K562 (cell line): Measurements from ENCODE around the gene WNK2. TPM values are rescaled to one million over a fixed set of nuclear protein-coding genes. Genes with fewer than 3 reads are reported as not detected.

Source experiments
- ATAC-seq: fragments of 200-7000 bp; cut with Tn5 transposase; 3 replicates; pipeline ENCODE4 v1.9.1; 2020; ENCODE audit warnings: moderate library complexity
- BruUV-seq: library from RNA; stranded (reverse); fragments of 400-500 nt; replicated peaks from 2 replicates; lab custom pipeline; 2021; lab: Mats Ljungman, UMichigan
- CTCF ChIA-PET: fragments of 300-600 bp; formaldehyde crosslinking; extraction: SDS; loops from one replicate; lab custom pipeline; 2021; ENCODE audit warnings: low intra/inter-chr PET ratio; lab: Yijun Ruan, JAX
- POLR2A ChIA-PET: fragments of 300-600, 350-650 bp; sonication (Branson Sonifier 250); formaldehyde crosslinking; extraction: SDS; loops from one replicate; lab custom pipeline; 2021; ENCODE audit warnings: antibody characterized with exemption, inconsistent platforms; lab: Yijun Ruan, JAX
- DNase-seq, 4 experiments: peaks; one replicate each; pipeline versions ENCODE4 v3.0.0 to v3.0.0-alpha.2; 2011 to 2018; ENCODE audit warnings: low spot score in 3 of 4, mixed read lengths in 3 of 4; ENCODE audit errors: extremely low read depth in 1 of 4
- FAIRE-seq: peaks from 2 replicates; lab custom pipeline; 2011; peaks lifted over from hg19 to GRCh38; lab: Jason Lieb, UNC
- H2AFZ ChIP-seq: 2 replicates; pipeline ENCODE4 v1.6.0; 2011; ENCODE audit warnings: low read depth, low read length, control low read depth, inconsistent platforms
- H3K27ac ChIP-seq: fragments of 200-600 bp; 3 replicates; pipeline ENCODE4 v1.8.0; 2011; ENCODE audit warnings: low read depth, mild to moderate bottlenecking, control low read depth, inconsistent platforms, low read length, moderate library complexity, mixed read lengths; ENCODE audit errors: extremely low read depth
- H3K27me3 ChIP-seq, 2 experiments: fragments of 300-600 bp in 1 of 2; 2 replicates in 1 of 2; 3 replicates in 1 of 2; pipeline versions ENCODE4 v1.6.0 to v1.8.0; 2011; ENCODE audit warnings: inconsistent platforms in 2 of 2, low read length in 2 of 2, mild to moderate bottlenecking in 1 of 2, mixed read lengths in 1 of 2, moderate library complexity in 1 of 2; ENCODE audit not compliant: control insufficient read depth in 2 of 2, insufficient read depth in 2 of 2
- H3K36me3 ChIP-seq: fragments of 300-600 bp; 3 replicates; pipeline ENCODE4 v1.8.0; 2011; ENCODE audit warnings: mild to moderate bottlenecking, low read length, inconsistent platforms; ENCODE audit not compliant: control insufficient read depth, insufficient read depth
- H3K4me1 ChIP-seq, 2 experiments: fragments of 200-600 bp in 1 of 2; replicated peaks in 1 of 2; 2 replicates in 1 of 2; 3 replicates in 1 of 2; pipeline versions ENCODE4 v1.5.1 to v1.8.0; 2011; ENCODE audit warnings: inconsistent platforms in 2 of 2, low read length in 2 of 2, mild to moderate bottlenecking in 1 of 2, mixed read lengths in 1 of 2, moderate library complexity in 1 of 2; ENCODE audit not compliant: control insufficient read depth in 2 of 2, insufficient read depth in 2 of 2
- H3K4me2 ChIP-seq: 2 replicates; pipeline ENCODE4 v1.6.1; 2011; ENCODE audit warnings: low read length, control low read depth, inconsistent platforms, mixed read lengths; ENCODE audit not compliant: insufficient read depth
- H3K4me3 ChIP-seq: fragments of 200-600 bp; sonication (generic), shearing (Covaris generic); 2 replicates; pipeline ENCODE4 v1.5.1; 2016; ENCODE audit warnings: control low read depth, inconsistent platforms
- H3K79me2 ChIP-seq: fragments of 200-600 bp; 3 replicates; pipeline ENCODE4 v1.8.0; 2011; ENCODE audit warnings: low read length, inconsistent platforms; ENCODE audit not compliant: control insufficient read depth, insufficient read depth
- H3K9ac ChIP-seq, 2 experiments: 2 replicates each; pipeline versions ENCODE4 v1.6.0 to v1.6.1; 2011; ENCODE audit warnings: low read depth in 2 of 2, low read length in 2 of 2, control low read depth in 1 of 2, inconsistent platforms in 1 of 2, mild to moderate bottlenecking in 1 of 2, mixed read lengths in 1 of 2; ENCODE audit not compliant: insufficient read depth in 1 of 2
- H3K9me1 ChIP-seq: one replicate; pipeline ENCODE4 v1.6.0; 2011; ENCODE audit warnings: inconsistent platforms, mild to moderate bottlenecking, low read length, moderate library complexity; ENCODE audit not compliant: control insufficient read depth, insufficient read depth
- H3K9me3 ChIP-seq: replicated peaks from 2 replicates; pipeline ENCODE4 v1.5.1; 2011; ENCODE audit warnings: low read depth, low read length, inconsistent platforms; ENCODE audit not compliant: control insufficient read depth, insufficient read depth
- H4K20me1 ChIP-seq: replicated peaks from 2 replicates; pipeline ENCODE4 v1.6.1; 2011; ENCODE audit warnings: low read length, inconsistent platforms, mixed read lengths; ENCODE audit not compliant: control insufficient read depth, insufficient read depth
- TFAM ChIP-seq: fragments of 250-450 bp; sonication (Bioruptor Pico); conservative IDR thresholded peaks from 2 replicates; pipeline ENCODE4 v1.5.0; 2021; ENCODE audit warnings: mild to moderate bottlenecking, moderate library complexity
- WGBS: fragments of 100-300 bp; shearing (Covaris generic); methylation state at CpG from one replicate; pipeline ENCODE4 v1.1.6; 2016; ENCODE audit warnings: low coverage, mixed read lengths; ENCODE audit not compliant: insufficient coverage; ENCODE audit errors: missing lambda C conversion rate; 5-methylcytosine and 5-hydroxymethylcytosine counted together
- in situ Hi-C: fragments of 300-500 bp; cut with MboI; formaldehyde crosslinking; loops from 4 replicates; pipeline ENCODE4 v1.15.0; 2018; ENCODE audit warnings: inconsistent platforms, mixed read lengths
- intact Hi-C: fragments of 100-400 bp; cut with micrococcal nuclease; formaldehyde crosslinking; loops from 2 replicates; pipeline ENCODE4 v1.14.2; 2022
- polyA plus RNA-seq, 8 experiments: library from polyadenylated mRNA; depleted of rRNA in 4 of 8; stranded (reverse) in 5 of 8; unstranded in 3 of 8; fragments of >200 nt; fragmentation: Nextera tagmentation in 2 of 8; fragmentation: Illumina TruSeq in 1 of 8; extraction: Ambion mirVana in 2 of 8; extraction: Trizol in 1 of 8; gene quantifications; 2 replicates each; pipeline versions ENCODE4 v1.2.1 to v1.2.3, GENCODE V29; 2011 to 2014; ENCODE audit warnings: inconsistent platforms in 1 of 8, missing spikeins in 1 of 8
- total RNA-seq, 7 experiments: library from RNA; depleted of rRNA in 6 of 7; stranded (reverse); fragments of >200 nt in 6 of 7; fragmentation: Illumina TruSeq in 2 of 7; extraction: Trizol in 2 of 7; gene quantifications; 2 replicates each; pipeline versions ENCODE4 v1.2.1 to v1.2.3, GENCODE V29; 2011 to 2021; ENCODE audit warnings: low replicate concordance in 1 of 7
- TF ChIP-seq, protein P1 (sequence below): fragments of 450-650 bp; IDR thresholded peaks from 2 replicates; pipeline ENCODE4 v1.6.1; 2017; ENCODE audit warnings: antibody characterized with exemption, mild to moderate bottlenecking
- TF ChIP-seq, protein P2 (sequence below), 3 experiments: IDR thresholded peaks in 2 of 3; conservative IDR thresholded peaks in 1 of 3; 2 replicates each; pipeline ENCODE4 v1.5.1; 2011 to 2012; ENCODE audit warnings: low read length in 3 of 3, mild to moderate bottlenecking in 3 of 3, control low read depth in 2 of 3, improper control_type of control experiment in 1 of 3, inconsistent platforms in 1 of 3, low read depth in 1 of 3, mixed read lengths in 1 of 3, moderate library complexity in 1 of 3; ENCODE audit not compliant: insufficient read depth in 2 of 3

The WNK2 gene
- total and polyA plus RNA-seq, 9 of the 15 experiments (the other 6 are each of a cell fraction or from before 2014, with no cell fraction given) = 0.36 to 3.3 (median 0.64) TPM; not detected in 2

DNA sequence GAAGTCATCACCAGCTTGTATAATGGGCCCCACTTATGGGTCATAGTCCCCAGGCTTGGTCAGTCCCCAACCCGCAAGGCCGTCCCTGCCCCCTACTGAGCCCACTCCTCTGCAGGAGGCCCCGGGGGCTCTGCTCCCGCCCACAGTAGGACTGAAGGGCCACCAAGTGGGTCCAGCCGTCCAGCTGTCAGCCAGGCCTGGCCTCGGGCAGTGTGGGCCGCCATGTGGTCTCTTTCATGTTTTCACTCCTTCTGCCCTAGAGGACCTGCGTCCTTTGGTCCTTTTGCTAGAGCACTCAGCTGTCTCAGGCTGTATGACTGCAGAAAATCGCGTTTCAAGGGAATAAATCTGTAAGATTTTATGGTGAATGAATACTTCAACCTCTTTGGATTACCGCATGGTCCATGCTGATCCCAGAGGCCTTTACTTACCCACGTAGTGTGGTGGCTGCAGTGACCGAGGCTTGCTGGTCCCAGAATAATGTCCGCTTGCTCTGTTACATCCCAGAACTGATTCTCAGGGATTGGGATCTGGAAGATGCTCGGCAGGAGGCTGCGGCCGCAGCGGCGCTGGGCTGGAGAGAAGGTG, 161.8 kb downstream of the WNK2 start:
- H3K9ac ChIP-seq = no peak overlapping the region; a peak in 1 of 4 replicates
- H3K4me1 ChIP-seq = peaks cover 0 to 7% of the 10 kb centered on the region in 2 experiments; a peak in 2 of 5 replicates
- 8% methylated on average over 19 of the region's 19 CpGs for WGBS
- no peak for TF ChIP-seq TFAM (CRISPR knock-in tag)
- TF ChIP-seq, protein P1, sequence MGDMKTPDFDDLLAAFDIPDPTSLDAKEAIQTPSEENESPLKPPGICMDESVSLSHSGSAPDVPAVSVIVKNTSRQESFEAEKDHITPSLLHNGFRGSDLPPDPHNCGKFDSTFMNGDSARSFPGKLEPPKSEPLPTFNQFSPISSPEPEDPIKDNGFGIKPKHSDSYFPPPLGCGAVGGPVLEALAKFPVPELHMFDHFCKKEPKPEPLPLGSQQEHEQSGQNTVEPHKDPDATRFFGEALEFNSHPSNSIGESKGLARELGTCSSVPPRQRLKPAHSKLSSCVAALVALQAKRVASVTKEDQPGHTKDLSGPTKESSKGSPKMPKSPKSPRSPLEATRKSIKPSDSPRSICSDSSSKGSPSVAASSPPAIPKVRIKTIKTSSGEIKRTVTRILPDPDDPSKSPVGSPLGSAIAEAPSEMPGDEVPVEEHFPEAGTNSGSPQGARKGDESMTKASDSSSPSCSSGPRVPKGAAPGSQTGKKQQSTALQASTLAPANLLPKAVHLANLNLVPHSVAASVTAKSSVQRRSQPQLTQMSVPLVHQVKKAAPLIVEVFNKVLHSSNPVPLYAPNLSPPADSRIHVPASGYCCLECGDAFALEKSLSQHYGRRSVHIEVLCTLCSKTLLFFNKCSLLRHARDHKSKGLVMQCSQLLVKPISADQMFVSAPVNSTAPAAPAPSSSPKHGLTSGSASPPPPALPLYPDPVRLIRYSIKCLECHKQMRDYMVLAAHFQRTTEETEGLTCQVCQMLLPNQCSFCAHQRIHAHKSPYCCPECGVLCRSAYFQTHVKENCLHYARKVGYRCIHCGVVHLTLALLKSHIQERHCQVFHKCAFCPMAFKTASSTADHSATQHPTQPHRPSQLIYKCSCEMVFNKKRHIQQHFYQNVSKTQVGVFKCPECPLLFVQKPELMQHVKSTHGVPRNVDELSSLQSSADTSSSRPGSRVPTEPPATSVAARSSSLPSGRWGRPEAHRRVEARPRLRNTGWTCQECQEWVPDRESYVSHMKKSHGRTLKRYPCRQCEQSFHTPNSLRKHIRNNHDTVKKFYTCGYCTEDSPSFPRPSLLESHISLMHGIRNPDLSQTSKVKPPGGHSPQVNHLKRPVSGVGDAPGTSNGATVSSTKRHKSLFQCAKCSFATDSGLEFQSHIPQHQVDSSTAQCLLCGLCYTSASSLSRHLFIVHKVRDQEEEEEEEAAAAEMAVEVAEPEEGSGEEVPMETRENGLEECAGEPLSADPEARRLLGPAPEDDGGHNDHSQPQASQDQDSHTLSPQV = no peak
- TF ChIP-seq, protein P2, sequence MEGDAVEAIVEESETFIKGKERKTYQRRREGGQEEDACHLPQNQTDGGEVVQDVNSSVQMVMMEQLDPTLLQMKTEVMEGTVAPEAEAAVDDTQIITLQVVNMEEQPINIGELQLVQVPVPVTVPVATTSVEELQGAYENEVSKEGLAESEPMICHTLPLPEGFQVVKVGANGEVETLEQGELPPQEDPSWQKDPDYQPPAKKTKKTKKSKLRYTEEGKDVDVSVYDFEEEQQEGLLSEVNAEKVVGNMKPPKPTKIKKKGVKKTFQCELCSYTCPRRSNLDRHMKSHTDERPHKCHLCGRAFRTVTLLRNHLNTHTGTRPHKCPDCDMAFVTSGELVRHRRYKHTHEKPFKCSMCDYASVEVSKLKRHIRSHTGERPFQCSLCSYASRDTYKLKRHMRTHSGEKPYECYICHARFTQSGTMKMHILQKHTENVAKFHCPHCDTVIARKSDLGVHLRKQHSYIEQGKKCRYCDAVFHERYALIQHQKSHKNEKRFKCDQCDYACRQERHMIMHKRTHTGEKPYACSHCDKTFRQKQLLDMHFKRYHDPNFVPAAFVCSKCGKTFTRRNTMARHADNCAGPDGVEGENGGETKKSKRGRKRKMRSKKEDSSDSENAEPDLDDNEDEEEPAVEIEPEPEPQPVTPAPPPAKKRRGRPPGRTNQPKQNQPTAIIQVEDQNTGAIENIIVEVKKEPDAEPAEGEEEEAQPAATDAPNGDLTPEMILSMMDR (IDR thresholded peaks at IDR 0.05 in 2 of 3, conservative IDR thresholded peaks at IDR 0.05 in 1 of 3; ENCODE audit: insufficient read depth in 2 of 3, low read depth in 1 of 3, low read length in 3 of 3) = 0 out of 6 replicates have a peak, but pooled peaks of 1 of the 3 experiments have one; percentile 5
- TF ChIP-seq, all 486 proteins: peak for 1
- Histone ChIP-seq H2AFZ (no peak overlapping the region), H3K4me3 (no peak overlapping the region), H3K36me3 (no peaks in the 10 kb centered on the region), H3K4me2 (no peak overlapping the region), H3K9me1 (no peaks in the 10 kb centered on the region), H3K79me2 (no peaks in the 10 kb centered on the region), H3K27ac (no peak overlapping the region), H4K20me1 (no peaks in the 10 kb centered on the region), H3K9me3 (no peaks in the 10 kb centered on the region), H3K27me3 (peaks cover 24 to 32% of the 10 kb centered on the region in 2 experiments; a peak in 4 of 5 replicates)
- in situ Hi-C loops = no loop called here
- POLR2A ChIA-PET = interaction anchor here (0.6 to 1.0 kb wide), 2 partner anchors 14 to 17 kb away, joined by 3 read pairs; no protein-coding TSS in a partner anchor
- CTCF ChIA-PET = no interaction called here
- BruUV-seq = no TSS peak
- DNase-seq (no peak), FAIRE-seq (no peak), ATAC-seq (no peak)
- intact Hi-C loops = no loop called here
